Measurements from ENCODE around the gene DLST.

DLST gene

GRCh38 chr14:74892745-74893144, 11.0 kb downstream of the DLST start:
- in situ Hi-C loops (cut with MboI; ENCODE audit: low sequenced_read_pairs) = no loop called here

GRCh38 chr14:74893614-74894091, 11.9 kb downstream of the DLST start:
- in situ Hi-C loops (cut with MboI; ENCODE audit: low sequenced_read_pairs) = no loop called here

- in situ Hi-C loops (cut with MboI; ENCODE audit: low sequenced_read_pairs) = no loop called here
Measured at GRCh38 chr14:74896400-74896799, 14.7 kb downstream of the DLST start.

- in situ Hi-C loops (cut with MboI; ENCODE audit: low sequenced_read_pairs) = no loop called here
Measured at GRCh38 chr14:74897642-74898041, 15.9 kb downstream of the DLST start.

- in situ Hi-C loops (cut with MboI; ENCODE audit: low sequenced_read_pairs) = no loop called here
Measured at GRCh38 chr14:74898083-74898482, 16.4 kb downstream of the DLST start.

- in situ Hi-C loops (cut with MboI; ENCODE audit: low sequenced_read_pairs) = no loop called here
Measured at GRCh38 chr14:74898694-74899093, 17.0 kb downstream of the DLST start.

GRCh38 chr14:74902941-74903705, 21.4 kb downstream of the DLST start:
- in situ Hi-C loops (cut with MboI; ENCODE audit: low sequenced_read_pairs) = loop anchor here (25.0 kb wide), 1 partner anchor 184 kb away; no protein-coding TSS in a partner anchor

GRCh38 chr14:74904635-74905503, 23.2 kb downstream of the DLST start:
- in situ Hi-C loops (cut with MboI; ENCODE audit: low sequenced_read_pairs) = loop anchor here (25.0 kb wide), 1 partner anchor 182 kb away; no protein-coding TSS in a partner anchor

GRCh38 chr14:74905595-74906142, 24.0 kb downstream of the DLST start:
- in situ Hi-C loops (cut with MboI; ENCODE audit: low sequenced_read_pairs) = loop anchor here (25.0 kb wide), 1 partner anchor 182 kb away; no protein-coding TSS in a partner anchor

- in situ Hi-C loops (cut with MboI; ENCODE audit: low sequenced_read_pairs) = loop anchor here (25.0 kb wide), 1 partner anchor 180 kb away; no protein-coding TSS in a partner anchor
Measured at GRCh38 chr14:74906925-74907521, 25.3 kb downstream of the DLST start.

- in situ Hi-C loops (cut with MboI; ENCODE audit: low sequenced_read_pairs) = loop anchor here (25.0 kb wide), 1 partner anchor 180 kb away; no protein-coding TSS in a partner anchor
Measured at GRCh38 chr14:74907744-74908143, 26.0 kb downstream of the DLST start.

GRCh38 chr14:74908861-74909341, 27.2 kb downstream of the DLST start:
- in situ Hi-C loops (cut with MboI; ENCODE audit: low sequenced_read_pairs) = loop anchor here (25.0 kb wide), 1 partner anchor 178 kb away; no protein-coding TSS in a partner anchor

- in situ Hi-C loops (cut with MboI; ENCODE audit: low sequenced_read_pairs) = loop anchor here (25.0 kb wide), 1 partner anchor 178 kb away; no protein-coding TSS in a partner anchor
Measured at GRCh38 chr14:74909501-74909900, 27.8 kb downstream of the DLST start.

- in situ Hi-C loops (cut with MboI; ENCODE audit: low sequenced_read_pairs) = loop anchor here (25.0 kb wide), 1 partner anchor 177 kb away; no protein-coding TSS in a partner anchor
Measured at GRCh38 chr14:74909911-74910310, 28.2 kb downstream of the DLST start.

GRCh38 chr14:74910556-74910955, 28.8 kb downstream of the DLST start:
- in situ Hi-C loops (cut with MboI; ENCODE audit: low sequenced_read_pairs) = loop anchor here (25.0 kb wide), 1 partner anchor 177 kb away; no protein-coding TSS in a partner anchor

- in situ Hi-C loops (cut with MboI; ENCODE audit: low sequenced_read_pairs) = loop anchor here (25.0 kb wide), 1 partner anchor 176 kb away; no protein-coding TSS in a partner anchor
Measured at GRCh38 chr14:74911221-74911620, 29.5 kb downstream of the DLST start.

GRCh38 chr14:74911704-74912103, 30.0 kb downstream of the DLST start:
- in situ Hi-C loops (cut with MboI; ENCODE audit: low sequenced_read_pairs) = loop anchor here (25.0 kb wide), 1 partner anchor 176 kb away; no protein-coding TSS in a partner anchor

- in situ Hi-C loops (cut with MboI; ENCODE audit: low sequenced_read_pairs) = loop anchor here (25.0 kb wide), 1 partner anchor 175 kb away; no protein-coding TSS in a partner anchor
Measured at GRCh38 chr14:74912111-74912510, 30.4 kb downstream of the DLST start.

GRCh38 chr14:74912801-74913200, 31.1 kb downstream of the DLST start:
- in situ Hi-C loops (cut with MboI; ENCODE audit: low sequenced_read_pairs) = loop anchor here (25.0 kb wide), 1 partner anchor 174 kb away; no protein-coding TSS in a partner anchor

- in situ Hi-C loops (cut with MboI; ENCODE audit: low sequenced_read_pairs) = loop anchor here (25.0 kb wide), 1 partner anchor 174 kb away; no protein-coding TSS in a partner anchor
Measured at GRCh38 chr14:74913393-74913910, 31.7 kb downstream of the DLST start.
